HepG2 (cell line): ENCODE data around the gene HOXA13.

Experiments
- BRCA1 ChIP-seq: sonication (generic); formaldehyde crosslinking; IDR thresholded peaks from 2 replicates; pipeline ENCODE4 v1.4.0; 2020; ENCODE audit warnings: missing genetic modification reagents
- ELF1 ChIP-seq: sonication (generic); formaldehyde crosslinking; IDR thresholded peaks from 2 replicates; pipeline ENCODE4 v1.4.0; 2020; ENCODE audit warnings: missing genetic modification reagents
- IRX3 ChIP-seq: sonication (generic); formaldehyde crosslinking; IDR thresholded peaks from 2 replicates; pipeline ENCODE4 v1.8.1; 2023; ENCODE audit warnings: mild to moderate bottlenecking, low read depth, missing genetic modification reagents, borderline replicate concordance
- RNF2 ChIP-seq: fragments of 450-650 bp; conservative IDR thresholded peaks from 2 replicates; pipeline ENCODE4 v1.6.1; 2016; ENCODE audit warnings: low read depth
- THAP7 ChIP-seq: sonication (generic); formaldehyde crosslinking; IDR thresholded peaks from 2 replicates; pipeline ENCODE4 v1.8.1; 2023; ENCODE audit warnings: mild to moderate bottlenecking, missing genetic modification reagents
- TF ChIP-seq, protein P1 (sequence below): sonication (generic); formaldehyde crosslinking; IDR thresholded peaks from 2 replicates; pipeline ENCODE4 v1.5.0; 2020; ENCODE audit warnings: missing genetic modification reagents, mild to moderate bottlenecking, borderline replicate concordance

- no peak for TF ChIP-seq THAP7 (CRISPR knock-in tag)
- no peak for TF ChIP-seq RNF2
- TF ChIP-seq IRX3, result no peak
- no peak for TF ChIP-seq BRCA1
- TF ChIP-seq ELF1, result no peak
- TF ChIP-seq, protein P1, sequence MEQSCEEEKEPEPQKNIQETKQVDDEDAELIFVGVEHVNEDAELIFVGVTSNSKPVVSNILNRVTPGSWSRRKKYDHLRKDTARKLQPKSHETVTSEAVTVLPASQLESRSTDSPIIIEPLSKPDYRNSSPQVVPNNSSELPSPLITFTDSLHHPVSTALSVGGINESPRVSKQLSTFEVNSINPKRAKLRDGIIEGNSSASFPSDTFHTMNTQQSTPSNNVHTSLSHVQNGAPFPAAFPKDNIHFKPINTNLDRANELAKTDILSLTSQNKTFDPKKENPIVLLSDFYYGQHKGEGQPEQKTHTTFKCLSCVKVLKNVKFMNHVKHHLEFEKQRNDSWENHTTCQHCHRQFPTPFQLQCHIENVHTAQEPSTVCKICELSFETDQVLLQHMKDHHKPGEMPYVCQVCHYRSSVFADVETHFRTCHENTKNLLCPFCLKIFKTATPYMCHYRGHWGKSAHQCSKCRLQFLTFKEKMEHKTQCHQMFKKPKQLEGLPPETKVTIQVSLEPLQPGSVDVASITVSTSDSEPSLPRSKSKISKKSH (CRISPR knock-in tag), result no peak
These were observed 38.6 kb downstream of the HOXA13 start for GRCh38 chr7:27161214-27161720.
